ENCODE measurements around the gene C4orf51.
A peak's percentile ranks its signal among the peaks of the same experiment; 100 is the strongest.
"Not testable (repeated sequence)": the region's sequence is repeated elsewhere in the genome, so short reads cannot be mapped to it uniquely, and the experiment has no call there.

Gene C4orf51

GRCh38 chr4:145679991-145680455 is at the start of gene C4orf51:
Gene C4orf51, plus strand, starts transcription at chr4:145680146. Its CDS starts 58 bp downstream, at chr4:145680204.
- peak; percentile 56 for DNase-seq

- no peak for DNase-seq
These were observed 44.8 kb upstream of the C4orf51 start for GRCh38 chr4:145635117-145635516.

- DNase-seq: no peak
These were observed 44.3 kb upstream of the C4orf51 start for GRCh38 chr4:145635630-145636029.

- no peak for DNase-seq
These were observed 40.7 kb upstream of the C4orf51 start for GRCh38 chr4:145639186-145639698.

GRCh38 chr4:145640236-145640635 is 39.7 kb upstream of the C4orf51 start:
- DNase-seq: not testable (repeated sequence)

GRCh38 chr4:145643295-145643694 is 36.7 kb upstream of the C4orf51 start:
- no peak for DNase-seq

GRCh38 chr4:145644699-145645098 is 35.2 kb upstream of the C4orf51 start:
- DNase-seq: no peak

- DNase-seq: no peak
These were observed 23.8 kb upstream of the C4orf51 start for GRCh38 chr4:145656156-145656555.

GRCh38 chr4:145660064-145660463 is 19.9 kb upstream of the C4orf51 start:
- DNase-seq: no peak

- DNase-seq: no peak
These were observed 16.8 kb upstream of the C4orf51 start for GRCh38 chr4:145663194-145663593.

GRCh38 chr4:145665773-145666172 is 14.2 kb upstream of the C4orf51 start:
- no peak for DNase-seq

GRCh38 chr4:145670422-145670821 is 9.5 kb upstream of the C4orf51 start:
- no peak for DNase-seq

GRCh38 chr4:145679520-145679919 is 426 bp upstream of the C4orf51 start:
- peak; percentile 76 for DNase-seq

- DNase-seq: no peak
These were observed 956 bp downstream of the C4orf51 start for GRCh38 chr4:145680902-145681301.

GRCh38 chr4:145681518-145681917 is 1.6 kb downstream of the C4orf51 start:
- no peak for DNase-seq

GRCh38 chr4:145681956-145682355 is 2.0 kb downstream of the C4orf51 start:
- DNase-seq: no peak

GRCh38 chr4:145686991-145687390 is 7.0 kb downstream of the C4orf51 start:
- no peak for DNase-seq

GRCh38 chr4:145690610-145691009 is 10.7 kb downstream of the C4orf51 start:
- DNase-seq: no peak

GRCh38 chr4:145691416-145691815 is 11.5 kb downstream of the C4orf51 start:
- DNase-seq: not testable (repeated sequence)

GRCh38 chr4:145694929-145695328 is 15.0 kb downstream of the C4orf51 start:
- DNase-seq: no peak

- DNase-seq: no peak
These were observed 17.4 kb downstream of the C4orf51 start for GRCh38 chr4:145697332-145697731.

- no peak for DNase-seq
These were observed 18.6 kb downstream of the C4orf51 start for GRCh38 chr4:145698507-145698906.

- DNase-seq: no peak
These were observed 24.0 kb downstream of the C4orf51 start for GRCh38 chr4:145703850-145704497.

- DNase-seq: peak; percentile 87
These were observed 29.4 kb downstream of the C4orf51 start for GRCh38 chr4:145709336-145709735.

- DNase-seq: peak; percentile 62
These were observed 29.9 kb downstream of the C4orf51 start for GRCh38 chr4:145709843-145710242.
